Caco-2 (cell line): ENCODE results near the gene MAML2. TPM values are rescaled to one million over a fixed set of nuclear protein-coding genes. Genes with fewer than 3 reads are reported as not detected.

Experiments
- BruUV-seq: library from RNA; stranded (reverse); fragments of 400-500 nt; replicated peaks from 2 replicates; lab custom pipeline; 2021; lab: Mats Ljungman, UMichigan
- CTCF ChIA-PET: fragments of 300-600 bp; sonication (Branson Sonifier 250); formaldehyde crosslinking; loops from one replicate; lab custom pipeline; 2022; ENCODE audit warnings: antibody characterized with exemption; lab: Charles Lee
- POLR2A ChIA-PET: fragments of 300-600 bp; sonication (Branson Sonifier 250); formaldehyde crosslinking; loops from one replicate; lab custom pipeline; 2022; ENCODE audit warnings: antibody characterized with exemption; lab: Charles Lee
- DNase-seq, 2 experiments: peaks; one replicate each; pipeline versions ENCODE4 v3.0.0 to v3.0.0-alpha.2; 2020 to 2022
- H3K27me3 ChIP-seq: replicated peaks from 2 replicates; pipeline ENCODE4 v1.6.0; 2011; ENCODE audit warnings: low read length; ENCODE audit not compliant: control insufficient read depth, insufficient read depth
- H3K36me3 ChIP-seq: 2 replicates; pipeline ENCODE4 v1.5.1; 2011; ENCODE audit warnings: low read length; ENCODE audit not compliant: control insufficient read depth, insufficient read depth
- H3K4me1 ChIP-seq: fragments of 250-450 bp; sonication (Bioruptor Pico); 2 replicates; pipeline ENCODE4 v1.5.1; 2020; ENCODE audit warnings: mild to moderate bottlenecking
- H3K4me3 ChIP-seq: 2 replicates; pipeline ENCODE4 v1.5.1; 2011; ENCODE audit warnings: low read depth, mild to moderate bottlenecking, control low read depth, low read length
- H3K9me3 ChIP-seq: fragments of 250-450 bp; sonication (Bioruptor Pico); 2 replicates; pipeline ENCODE4 v1.5.1; 2020; ENCODE audit warnings: mild to moderate bottlenecking, moderate library complexity
- H3K27ac Mint-ChIP-seq: one replicate; pipeline ENCODE4 v1.8.0; 2022; ENCODE audit warnings: mixed read lengths; ENCODE audit not compliant: unreplicated experiment
- H3K27me3 Mint-ChIP-seq: one replicate; pipeline ENCODE4 v1.8.0; 2022; ENCODE audit warnings: mixed read lengths; ENCODE audit not compliant: insufficient read depth, unreplicated experiment
- H3K36me3 Mint-ChIP-seq: one replicate; pipeline ENCODE4 v1.8.0; 2022; ENCODE audit warnings: mild to moderate bottlenecking, mixed read lengths; ENCODE audit not compliant: insufficient read depth, unreplicated experiment
- H3K4me1 Mint-ChIP-seq: one replicate; pipeline ENCODE4 v1.8.0; 2022; ENCODE audit warnings: low read depth, mixed read lengths; ENCODE audit not compliant: unreplicated experiment
- H3K4me3 Mint-ChIP-seq: one replicate; pipeline ENCODE4 v1.8.0; 2022; ENCODE audit warnings: mild to moderate bottlenecking, moderate library complexity, mixed read lengths; ENCODE audit not compliant: unreplicated experiment
- H3K9me3 Mint-ChIP-seq: one replicate; pipeline ENCODE4 v1.8.0; 2022; ENCODE audit warnings: mixed read lengths; ENCODE audit not compliant: unreplicated experiment
- intact Hi-C: fragments of 100-400 bp; cut with micrococcal nuclease; formaldehyde crosslinking; loops from one replicate; pipeline ENCODE4 v1.10.0; 2022; ENCODE audit not compliant: unreplicated experiment
- total RNA-seq: library from RNA; stranded (reverse); gene quantifications from 2 replicates; pipeline ENCODE4 v1.2.3, GENCODE V29; 2022
- TF ChIP-seq, protein P1 (sequence below), 2 experiments: fragments of 200-600 bp in 1 of 2; IDR thresholded peaks; 1 replicate in 1 of 2; 2 replicates in 1 of 2; pipeline versions ENCODE4 v1.5.1 to v1.8.0; 2011 to 2022; ENCODE audit warnings: antibody characterized with exemption in 1 of 2, control low read depth in 1 of 2, inconsistent platforms in 1 of 2, low read depth in 1 of 2, low read length in 1 of 2, mild to moderate bottlenecking in 1 of 2, moderate library complexity in 1 of 2; ENCODE audit not compliant: insufficient read depth in 1 of 2, severe bottlenecking in 1 of 2, unreplicated experiment in 1 of 2

The MAML2 gene
- total RNA-seq, 1 experiment from 2014 or later = 11.5 TPM

DNA sequence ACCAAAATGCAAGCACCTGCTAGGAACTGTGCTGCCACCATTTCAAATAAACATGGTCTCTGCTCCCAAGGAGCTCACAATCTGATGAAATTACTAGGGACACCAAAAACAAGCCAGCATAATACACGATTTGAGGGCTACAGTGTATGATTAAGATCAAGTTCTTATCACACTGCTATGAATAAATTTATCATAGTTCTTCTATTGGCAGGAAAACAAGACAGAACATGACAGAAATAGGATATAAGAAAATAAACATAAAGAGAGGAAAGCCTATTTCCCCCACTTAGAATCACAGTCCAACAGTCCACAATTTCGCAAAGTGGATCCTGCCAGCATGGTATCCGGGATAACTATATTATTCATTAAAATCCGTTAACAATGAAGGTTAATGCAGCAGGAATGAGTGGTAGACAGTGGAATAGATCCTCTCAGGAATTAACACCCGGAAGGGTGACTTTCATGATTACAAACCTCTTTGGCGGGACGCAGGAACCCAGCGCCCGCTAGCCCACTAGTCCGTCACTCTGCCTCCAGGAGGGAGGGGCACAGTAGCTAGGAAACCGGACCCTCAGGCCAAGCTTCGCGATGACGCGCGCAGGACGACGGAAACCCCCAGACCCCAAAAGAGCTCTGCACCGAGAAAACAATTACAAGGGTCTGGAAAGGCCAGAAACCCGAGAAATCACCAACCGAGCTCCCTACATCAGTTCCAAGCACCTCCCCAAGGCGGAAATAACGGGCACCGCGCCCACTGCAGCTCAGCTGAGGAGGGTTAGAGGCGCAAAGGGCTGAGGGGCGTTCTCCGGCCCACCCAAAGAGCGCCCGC is 46.1 kb upstream of the MAML2 start:
- H3K27me3 ChIP-seq = no peaks in the 10 kb centered on the region
- no TSS peak for BruUV-seq
- TF ChIP-seq, protein P1, sequence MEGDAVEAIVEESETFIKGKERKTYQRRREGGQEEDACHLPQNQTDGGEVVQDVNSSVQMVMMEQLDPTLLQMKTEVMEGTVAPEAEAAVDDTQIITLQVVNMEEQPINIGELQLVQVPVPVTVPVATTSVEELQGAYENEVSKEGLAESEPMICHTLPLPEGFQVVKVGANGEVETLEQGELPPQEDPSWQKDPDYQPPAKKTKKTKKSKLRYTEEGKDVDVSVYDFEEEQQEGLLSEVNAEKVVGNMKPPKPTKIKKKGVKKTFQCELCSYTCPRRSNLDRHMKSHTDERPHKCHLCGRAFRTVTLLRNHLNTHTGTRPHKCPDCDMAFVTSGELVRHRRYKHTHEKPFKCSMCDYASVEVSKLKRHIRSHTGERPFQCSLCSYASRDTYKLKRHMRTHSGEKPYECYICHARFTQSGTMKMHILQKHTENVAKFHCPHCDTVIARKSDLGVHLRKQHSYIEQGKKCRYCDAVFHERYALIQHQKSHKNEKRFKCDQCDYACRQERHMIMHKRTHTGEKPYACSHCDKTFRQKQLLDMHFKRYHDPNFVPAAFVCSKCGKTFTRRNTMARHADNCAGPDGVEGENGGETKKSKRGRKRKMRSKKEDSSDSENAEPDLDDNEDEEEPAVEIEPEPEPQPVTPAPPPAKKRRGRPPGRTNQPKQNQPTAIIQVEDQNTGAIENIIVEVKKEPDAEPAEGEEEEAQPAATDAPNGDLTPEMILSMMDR (IDR thresholded peaks at IDR 0.05; ENCODE audit: insufficient read depth in 1 of 2, low read depth in 1 of 2, low read length in 1 of 2, severe bottlenecking in 1 of 2, unreplicated experiment in 1 of 2) = no peak
- Mint-ChIP-seq H3K4me3 (peak overlapping the region; percentile 82), H3K36me3 (peaks cover 11% of the 10 kb centered on the region), H3K9me3 (no peaks in the 10 kb centered on the region), H3K27ac (peak overlapping the region; percentile 88), H3K4me1 (peaks cover 19% of the 10 kb centered on the region), H3K27me3 (no peaks in the 10 kb centered on the region)
- no peaks in the 10 kb centered on the region for H3K9me3 ChIP-seq
- ChIA-PET CTCF (interaction anchor here (0.6 to 2.8 kb wide), 17 partner anchors 14 to 1322 kb away, joined by 3 to 31 read pairs (median 4); partner anchors contain the start of genes CEP57, FAM76B, MAML2 and SRSF8), POLR2A (interaction anchor here (0.5 to 1.7 kb wide), 33 partner anchors 10 to 1322 kb away, joined by 3 to 32 read pairs (median 5); partner anchors contain the start of genes CEP57, FAM76B, MAML2 and MTMR2)
- H3K36me3 ChIP-seq = no peaks in the 10 kb centered on the region
- H3K4me3 ChIP-seq = peak overlapping the region; percentile 82
- H3K4me1 ChIP-seq = peaks cover 28% of the 10 kb centered on the region
- intact Hi-C loops = loop anchor here (1.0 kb wide), 3 partner anchors 46 to 339 kb away; partner anchors contain the start of gene MAML2
- no peak for DNase-seq

DNA sequence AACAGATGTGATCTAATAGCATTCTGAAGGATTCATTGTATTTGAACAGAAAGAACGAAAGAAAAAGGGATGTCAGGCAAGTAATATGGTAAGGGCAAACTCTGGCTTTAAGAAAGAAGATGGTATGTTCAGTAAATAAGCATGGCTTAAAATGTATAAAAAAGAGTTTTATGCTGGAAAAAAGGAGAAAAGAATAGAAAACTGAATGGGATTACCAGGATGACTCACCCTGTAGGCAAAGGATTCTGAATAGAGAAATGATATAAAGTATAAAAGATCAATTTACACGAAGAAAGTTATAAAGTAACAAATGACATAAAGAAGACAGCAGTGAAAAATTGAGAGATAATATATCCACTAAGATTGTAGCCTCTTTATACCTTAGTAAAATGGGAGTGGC is 42.2 kb upstream of the MAML2 start:
- Histone ChIP-seq H3K27me3 (no peaks in the 10 kb centered on the region), H3K36me3 (peaks cover 2% of the 10 kb centered on the region; the same call in 1 of the 2 replicates), H3K4me1 (peaks cover 8% of the 10 kb centered on the region), H3K4me3 (no peak overlapping the region), H3K9me3 (no peaks in the 10 kb centered on the region)
- no peaks in the 10 kb centered on the region for H3K9me3 Mint-ChIP-seq
- intact Hi-C loops = no loop called here
- H3K4me1 Mint-ChIP-seq = peaks cover 7% of the 10 kb centered on the region
- no peak for DNase-seq
- ChIA-PET POLR2A (no interaction called here), CTCF (no interaction called here)
- H3K36me3 Mint-ChIP-seq = peaks cover 22% of the 10 kb centered on the region
- BruUV-seq = no TSS peak
- TF ChIP-seq, protein P1 (IDR thresholded peaks at IDR 0.05; ENCODE audit: insufficient read depth in 1 of 2, low read depth in 1 of 2, low read length in 1 of 2, severe bottlenecking in 1 of 2, unreplicated experiment in 1 of 2) = no peak
- H3K27ac Mint-ChIP-seq = no peak overlapping the region
- no peaks in the 10 kb centered on the region for H3K27me3 Mint-ChIP-seq
- no peak overlapping the region for H3K4me3 Mint-ChIP-seq

DNA sequence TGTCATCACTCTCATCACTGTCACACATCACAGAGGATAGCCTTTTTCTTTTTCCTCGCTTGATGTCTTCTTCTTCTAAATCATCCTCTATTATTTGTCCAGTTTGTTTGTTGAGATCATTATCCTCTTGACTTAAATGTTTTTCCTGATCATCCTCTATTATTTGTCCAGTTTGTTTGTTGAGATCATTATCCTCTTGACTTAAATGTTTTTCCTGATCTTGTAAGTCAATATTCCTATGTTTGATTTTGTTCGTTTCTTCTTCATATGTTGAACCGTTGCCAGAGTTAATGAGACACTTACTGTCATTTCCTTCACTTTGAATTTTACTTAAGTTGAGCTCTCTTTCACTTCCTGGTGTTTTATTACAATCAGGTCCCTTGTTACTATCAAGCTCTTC is 41.2 kb upstream of the MAML2 start:
- Histone ChIP-seq H3K9me3 (no peaks in the 10 kb centered on the region), H3K4me1 (peaks cover 8% of the 10 kb centered on the region), H3K4me3 (no peak overlapping the region), H3K27me3 (no peaks in the 10 kb centered on the region), H3K36me3 (peaks cover 2% of the 10 kb centered on the region; the same call in 1 of the 2 replicates)
- DNase-seq = no peak
- intact Hi-C loops = no loop called here
- H3K36me3 Mint-ChIP-seq = peaks cover 15% of the 10 kb centered on the region
- peaks cover 7% of the 10 kb centered on the region for H3K4me1 Mint-ChIP-seq
- TF ChIP-seq, protein P1 (IDR thresholded peaks at IDR 0.05; ENCODE audit: insufficient read depth in 1 of 2, low read depth in 1 of 2, low read length in 1 of 2, severe bottlenecking in 1 of 2, unreplicated experiment in 1 of 2) = no peak
- no peak overlapping the region for H3K4me3 Mint-ChIP-seq
- no peaks in the 10 kb centered on the region for H3K9me3 Mint-ChIP-seq
- ChIA-PET CTCF (no interaction called here), POLR2A (no interaction called here)
- no TSS peak for BruUV-seq
- H3K27ac Mint-ChIP-seq = no peak overlapping the region
- no peaks in the 10 kb centered on the region for H3K27me3 Mint-ChIP-seq
